Activated T-cell treated with anti-CD3 and anti-CD28 coated beads, Interleukin-2, amount 50 U/mL, for 48 hours (primary cell): ENCODE measurements around the gene LSM14B.
A peak's percentile ranks its signal among the peaks of the same experiment; 100 is the strongest.
"Not testable (repeated sequence)": the region's sequence is repeated elsewhere in the genome, so short reads cannot be mapped to it uniquely, and the experiment has no call there.

Experiments used
- DNase-seq, 2 experiments: peaks; one replicate each; pipeline ENCODE4 v3.0.0-alpha.2; 2020

The LSM14B gene

DNA sequence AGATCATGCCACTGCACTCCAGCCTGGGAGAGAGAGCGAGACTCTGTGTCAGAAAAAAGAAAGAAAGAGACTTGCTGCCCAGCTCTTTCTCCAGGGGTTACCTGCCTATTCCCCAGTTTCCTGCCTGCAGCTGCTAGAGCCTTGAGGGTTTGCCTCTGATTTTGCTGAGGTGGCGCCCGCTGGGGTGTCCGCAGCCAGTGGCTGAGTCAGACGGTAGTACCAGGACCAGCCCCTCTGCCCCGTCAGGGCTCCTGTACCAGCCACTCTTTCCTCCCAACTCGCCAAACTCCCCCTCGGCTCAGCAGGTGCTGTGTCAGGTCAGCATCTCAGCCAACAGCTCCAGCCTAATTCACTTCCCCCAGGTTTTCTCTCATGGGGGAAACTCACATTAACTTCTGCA is 7.4 kb upstream of the LSM14B start:
- no peak for DNase-seq

DNA sequence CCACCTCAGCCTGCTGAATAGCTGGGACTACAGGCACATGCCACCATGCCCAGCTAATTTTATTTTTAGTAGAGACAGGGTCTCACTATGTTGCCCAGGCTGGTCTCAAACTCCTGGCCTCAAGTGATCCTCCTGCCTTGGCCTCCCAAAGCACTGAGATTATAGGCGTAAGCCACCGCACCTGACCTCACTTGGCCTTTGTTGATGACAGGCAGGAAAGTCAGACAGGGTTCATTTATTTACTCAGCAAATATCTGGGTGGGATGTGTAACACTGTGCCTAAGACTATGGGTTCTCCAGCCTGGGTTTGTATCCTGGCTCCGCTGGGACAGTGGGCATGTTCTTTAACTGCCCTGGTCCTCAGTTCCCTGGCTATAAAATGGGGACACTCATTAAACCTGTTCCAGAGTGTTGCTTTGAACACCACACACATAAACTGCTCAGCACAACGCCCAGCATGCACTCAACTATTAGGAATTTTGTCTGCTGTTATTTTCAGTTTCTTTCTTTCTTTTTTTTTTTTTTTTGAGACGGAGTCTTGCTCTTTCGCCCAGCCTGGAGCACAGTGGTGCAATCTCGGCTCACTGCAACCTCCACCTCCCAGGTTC is 6.4 kb upstream of the LSM14B start:
- DNase-seq, result not testable (repeated sequence)

DNA sequence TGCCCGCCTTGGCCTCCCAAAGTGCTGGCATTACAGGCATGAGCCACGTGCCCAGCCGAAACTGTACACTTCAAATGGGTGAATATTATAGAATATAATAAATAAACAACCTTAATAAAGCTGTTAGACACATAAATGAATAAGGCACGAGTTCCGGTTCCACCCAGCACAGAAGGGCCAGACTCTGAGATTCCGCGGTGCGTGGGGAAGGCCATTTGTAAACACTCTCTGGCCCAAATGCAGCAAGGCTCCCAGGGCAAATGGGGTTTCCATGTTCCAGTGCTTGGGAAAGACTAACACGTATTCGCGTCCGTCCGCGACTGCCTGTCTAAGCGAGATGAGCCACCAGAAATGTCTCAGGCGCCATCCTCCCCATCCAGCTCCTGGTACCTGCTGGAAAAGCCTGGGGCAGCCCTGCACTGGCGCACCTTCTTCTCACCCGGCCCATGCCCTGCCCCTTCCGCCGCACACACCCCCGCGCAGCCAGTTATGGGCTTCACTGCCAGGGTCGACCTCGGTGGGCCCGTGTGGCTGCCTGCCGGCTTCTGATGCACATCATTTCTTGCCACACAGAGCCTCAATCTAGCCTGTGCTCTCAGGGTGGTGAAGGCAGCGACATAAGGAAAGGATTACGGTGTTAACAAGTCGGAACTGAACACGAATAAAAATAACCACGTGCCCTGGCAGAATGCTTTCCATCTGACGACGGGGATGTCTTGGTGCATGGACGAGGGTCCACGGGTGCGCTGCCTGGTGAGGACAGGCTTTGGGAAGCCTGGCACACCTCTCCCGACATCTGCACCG is 5.5 kb upstream of the LSM14B start:
- DNase-seq, result no peak

DNA sequence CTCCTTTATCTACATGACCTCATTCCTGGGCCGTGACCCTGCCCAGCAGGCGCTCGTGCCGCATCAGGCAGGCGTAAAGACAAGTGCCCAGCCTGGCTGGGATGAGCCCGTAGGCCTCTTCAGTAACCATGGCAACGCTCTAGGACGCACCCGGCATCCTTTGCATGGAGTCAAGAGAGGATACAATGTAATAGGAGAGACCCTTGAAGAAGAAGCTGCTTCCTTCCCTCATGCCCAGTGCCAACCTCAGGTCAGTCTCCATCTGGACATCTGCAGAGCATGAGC is 5.0 kb upstream of the LSM14B start:
- no peak for DNase-seq

DNA sequence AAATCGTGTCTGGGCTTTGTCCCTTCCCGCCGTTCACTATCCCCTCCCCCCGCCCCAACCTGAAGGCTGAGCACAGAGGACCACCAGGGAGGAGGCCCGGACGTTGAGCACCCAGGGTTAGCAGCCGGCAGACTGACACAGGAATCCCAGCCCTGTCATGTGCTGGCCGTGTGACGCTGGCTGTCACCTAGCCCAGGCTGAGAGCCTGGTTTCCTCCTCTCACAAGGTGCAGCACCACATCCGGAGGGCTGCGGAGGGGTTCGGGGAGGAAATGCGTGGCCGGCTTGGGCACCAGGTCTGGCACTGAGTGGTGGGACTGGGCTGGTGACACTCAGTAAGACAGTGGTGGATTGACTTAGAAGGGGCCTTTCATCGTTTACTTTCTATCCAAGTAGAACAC is 4.6 kb upstream of the LSM14B start:
- DNase-seq, result peak; percentile 66 to 68

DNA sequence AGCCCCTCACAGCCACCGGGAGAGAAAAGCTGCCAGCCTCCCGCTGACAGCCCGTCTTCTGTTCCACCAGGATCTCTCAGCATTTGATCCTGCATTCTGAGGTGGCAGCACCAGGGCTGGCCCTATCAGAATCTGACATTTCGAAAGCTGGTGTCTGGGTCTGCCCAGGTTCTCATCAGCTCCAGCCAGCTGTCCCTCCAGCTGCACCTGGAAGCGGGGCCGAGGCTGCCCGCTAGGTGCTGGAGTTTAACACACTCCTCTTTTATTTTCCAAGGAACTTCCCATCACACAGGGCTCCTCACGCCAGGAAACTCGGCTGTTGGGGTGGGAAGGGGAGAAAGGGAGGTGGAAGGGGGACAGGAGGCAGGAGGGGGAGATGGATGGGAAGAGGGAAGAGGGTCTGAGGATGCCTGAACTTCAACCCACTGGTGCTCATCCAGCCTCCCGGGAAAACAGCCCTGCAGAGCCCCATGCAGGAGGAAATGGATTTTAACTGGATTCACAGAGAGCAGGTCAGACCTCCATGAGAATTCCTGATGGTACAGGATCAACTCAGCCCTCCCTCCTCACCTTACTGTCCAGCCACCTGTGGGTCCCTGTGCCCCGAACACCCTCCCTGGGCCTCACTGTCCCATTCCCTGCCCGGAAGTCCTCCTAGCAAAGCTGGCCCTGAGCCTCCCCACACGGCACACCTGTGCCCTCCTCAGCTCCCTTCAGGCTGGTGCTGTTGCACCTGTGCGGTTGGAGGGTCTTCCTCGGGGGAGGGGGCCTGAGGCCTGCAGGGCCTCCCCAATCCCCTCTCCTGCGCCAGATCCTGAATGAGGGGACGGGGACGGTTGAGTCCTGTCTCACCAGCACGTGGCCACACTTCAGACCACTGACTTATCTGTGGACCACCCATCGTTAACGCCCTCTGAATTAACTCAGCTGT is 3.9 kb upstream of the LSM14B start:
- DNase-seq, result no peak

DNA sequence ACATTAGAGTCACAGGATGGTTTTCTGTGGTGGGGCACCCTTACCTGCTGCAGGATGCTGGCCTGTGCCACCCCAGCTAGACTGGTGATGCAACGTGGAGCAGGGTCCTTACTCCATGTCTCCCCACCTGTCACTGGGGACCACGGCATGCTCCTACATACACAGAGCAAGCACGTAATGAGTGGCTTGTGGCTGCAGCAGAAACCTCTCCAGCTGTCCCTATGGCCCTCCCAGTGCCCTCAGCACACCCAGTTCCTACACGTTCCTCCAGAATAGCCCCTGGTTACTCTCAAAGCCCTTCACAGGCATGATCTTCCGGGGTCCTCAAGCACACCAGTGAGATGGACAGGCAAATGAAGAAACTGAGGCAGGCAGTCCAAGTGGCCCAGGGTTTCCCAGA is 3.2 kb upstream of the LSM14B start:
- no peak for DNase-seq

DNA sequence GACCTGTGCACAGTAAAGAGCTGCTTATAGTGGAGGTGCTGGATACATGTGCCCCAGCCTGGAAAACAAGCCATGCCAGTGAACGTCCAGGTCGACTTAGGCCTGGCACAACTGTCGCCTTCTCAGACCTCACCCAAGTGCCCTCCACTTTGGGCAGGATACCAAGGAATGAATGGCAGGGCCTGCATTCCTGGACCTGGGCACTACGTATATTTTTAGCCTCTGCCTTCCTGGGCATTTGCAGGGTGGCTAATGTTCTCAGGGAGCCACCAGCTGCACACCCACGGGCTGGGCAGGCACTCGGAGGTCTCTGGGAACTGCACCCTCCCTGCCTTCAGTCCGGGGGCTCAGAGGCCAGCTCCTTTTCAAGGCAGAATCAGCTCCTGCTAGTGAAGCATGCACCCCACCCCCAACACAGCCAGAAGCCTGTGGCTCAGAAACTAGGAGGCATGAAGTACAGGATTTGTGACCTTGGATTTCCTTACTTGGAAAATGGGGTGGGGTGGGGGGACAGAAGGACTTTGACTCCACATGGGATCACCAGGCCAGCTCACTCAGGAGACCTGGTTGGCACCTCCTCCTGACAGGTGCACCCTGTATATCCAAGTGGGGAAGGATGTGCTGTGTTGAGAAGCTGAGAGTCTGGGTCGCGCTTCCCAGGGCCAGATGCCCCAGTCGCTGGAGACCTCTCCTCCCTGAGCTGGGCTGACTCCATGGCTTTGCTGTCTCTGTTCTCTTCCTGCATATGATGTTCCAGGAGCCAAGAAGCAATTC is 2.5 kb upstream of the LSM14B start:
- no peak for DNase-seq

DNA sequence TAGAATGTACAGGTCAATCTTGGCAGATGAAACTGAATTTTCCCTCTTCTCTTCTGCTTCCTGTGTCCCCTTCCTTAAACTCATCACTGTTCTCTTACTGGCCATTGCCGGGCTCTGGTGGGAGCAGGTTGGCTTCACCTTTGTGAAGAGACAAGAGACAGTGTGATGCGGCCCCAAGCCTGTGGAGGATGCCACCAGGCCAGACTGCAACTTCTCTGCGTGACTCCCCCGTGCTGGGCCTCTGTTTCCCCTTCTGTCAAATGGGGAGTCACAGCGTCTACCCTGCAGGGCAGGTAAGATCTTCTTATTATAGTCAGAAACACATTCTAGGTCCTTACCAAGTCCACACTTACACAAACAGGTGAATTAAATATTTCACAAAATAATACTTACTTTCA is 1.9 kb upstream of the LSM14B start:
- no peak for DNase-seq

DNA sequence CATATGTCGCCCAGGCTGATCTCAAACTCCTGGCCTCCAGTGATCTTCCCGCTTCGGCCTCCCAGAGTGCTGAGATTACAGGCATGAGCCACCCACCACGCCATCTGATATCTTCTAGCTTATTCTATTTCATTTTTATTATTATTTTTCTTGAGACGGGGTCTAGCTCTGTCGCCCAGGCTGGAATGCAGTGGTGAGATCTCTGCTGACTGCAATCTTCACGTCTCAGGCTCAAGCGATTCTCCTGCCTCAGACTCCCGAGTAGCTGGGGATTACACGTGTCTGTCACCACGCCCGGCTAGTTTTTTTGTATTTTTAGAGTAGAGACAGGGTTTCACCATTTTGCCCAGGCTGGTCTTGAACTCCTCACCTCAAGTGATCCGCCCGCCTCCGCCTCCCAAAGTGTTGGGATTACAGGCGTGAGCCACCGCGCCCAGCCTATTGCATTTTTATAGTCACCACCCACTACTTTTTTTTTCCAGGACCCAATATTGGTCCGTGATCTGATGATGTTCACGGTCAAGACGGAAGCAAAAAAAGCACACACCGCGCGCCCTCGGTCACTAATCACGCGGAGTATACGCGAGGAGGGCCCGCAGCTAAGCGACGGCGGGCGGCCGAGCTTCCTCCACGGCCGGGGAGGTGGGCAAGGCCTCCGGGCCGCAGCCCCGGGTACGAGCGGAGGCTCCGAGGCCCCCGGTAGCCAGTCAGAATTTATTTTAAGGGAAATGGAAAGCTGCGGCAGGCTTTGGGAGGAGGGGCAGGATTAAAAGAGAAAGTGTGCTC is 1.1 kb upstream of the LSM14B start:
- DNase-seq, result no peak

DNA sequence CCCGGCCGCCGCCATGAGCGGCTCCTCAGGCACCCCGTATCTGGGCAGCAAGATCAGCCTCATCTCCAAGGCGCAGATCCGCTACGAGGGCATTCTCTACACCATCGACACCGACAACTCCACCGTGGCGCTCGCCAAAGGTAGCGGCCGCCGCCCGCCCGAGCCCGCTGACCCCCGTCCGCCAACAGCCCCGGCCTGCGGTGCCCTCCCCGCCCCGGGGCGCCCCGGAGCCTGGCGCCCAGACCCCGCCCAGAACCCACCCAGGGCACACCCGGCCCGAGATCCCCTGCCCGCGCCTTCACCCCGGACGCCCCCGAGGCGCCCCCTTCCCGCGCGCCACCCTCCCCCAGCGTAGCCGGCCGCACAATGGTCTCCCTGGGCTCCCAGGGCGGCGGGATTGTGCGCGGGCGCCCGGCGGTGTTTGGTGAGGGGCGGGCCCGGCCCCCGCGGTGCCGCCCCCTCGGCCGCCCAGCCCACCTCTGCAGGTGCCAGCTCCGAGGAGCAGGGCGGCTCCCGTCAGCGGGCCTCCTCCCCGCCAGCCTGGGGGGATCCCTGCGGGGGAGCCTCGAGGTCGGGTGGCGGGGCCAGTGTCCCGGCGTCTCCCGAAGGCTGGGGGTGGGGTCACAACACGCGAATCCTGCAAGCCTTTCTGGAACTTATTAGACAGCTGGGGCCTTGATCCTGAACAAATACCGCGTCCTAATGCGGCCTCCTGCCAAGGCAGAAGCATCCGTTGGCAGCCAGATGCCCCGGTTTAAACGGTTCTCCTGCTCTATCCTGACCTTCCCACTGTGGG is 577 bp downstream of the LSM14B start:
- peak; percentile 54 for DNase-seq

DNA sequence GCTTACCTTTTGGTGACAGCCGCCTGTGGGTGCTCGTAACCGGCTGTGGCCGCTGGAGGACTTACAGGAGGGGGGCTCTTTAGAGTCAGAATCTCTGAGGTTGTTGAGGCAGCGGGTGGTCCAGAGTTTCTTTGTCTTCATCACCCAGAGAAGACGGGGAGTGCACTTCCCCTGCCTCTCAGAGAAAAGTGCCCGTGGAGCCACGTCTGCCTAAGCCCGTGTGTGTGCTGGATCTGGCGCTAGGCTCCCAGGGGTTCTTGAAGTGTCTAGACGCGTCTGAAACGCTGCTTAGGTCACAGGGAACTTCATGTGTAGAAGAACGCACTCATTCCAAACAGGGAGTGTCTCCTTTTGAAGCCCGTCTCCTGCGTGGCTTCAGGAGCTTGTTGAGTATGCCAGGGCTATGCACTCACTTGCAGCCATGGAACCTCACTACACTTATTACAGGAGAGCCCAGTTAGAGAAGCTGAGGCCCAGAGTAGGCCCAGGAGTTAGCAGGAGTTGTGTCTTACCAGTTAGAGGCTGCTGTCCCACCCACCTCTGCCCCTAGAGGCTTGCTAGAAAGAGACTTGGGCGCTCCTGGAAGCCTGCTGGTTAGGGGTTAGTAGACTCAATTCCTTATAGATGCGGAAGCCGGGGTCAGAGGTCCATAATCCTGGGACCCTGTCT is 1.3 kb downstream of the LSM14B start:
- no peak for DNase-seq

DNA sequence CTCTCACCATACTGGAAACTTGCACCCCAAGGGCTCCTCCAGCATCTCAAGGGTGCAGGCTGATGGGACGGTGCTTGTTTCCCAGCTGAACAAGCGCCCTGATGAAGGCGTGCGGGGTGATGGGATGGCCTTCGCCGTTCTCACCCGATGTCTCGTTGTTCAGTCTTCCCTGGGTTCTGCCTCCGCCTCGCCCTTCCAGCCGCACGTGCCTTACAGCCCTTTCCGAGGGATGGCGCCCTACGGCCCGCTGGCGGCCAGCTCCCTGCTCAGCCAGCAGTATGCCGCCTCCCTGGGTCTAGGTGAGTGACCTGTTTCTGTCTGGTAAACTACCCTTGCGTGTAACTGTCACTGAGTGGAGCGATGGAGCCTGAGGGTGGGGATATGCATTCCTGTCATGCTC is 3.9 kb downstream of the LSM14B start:
- no peak for DNase-seq

DNA sequence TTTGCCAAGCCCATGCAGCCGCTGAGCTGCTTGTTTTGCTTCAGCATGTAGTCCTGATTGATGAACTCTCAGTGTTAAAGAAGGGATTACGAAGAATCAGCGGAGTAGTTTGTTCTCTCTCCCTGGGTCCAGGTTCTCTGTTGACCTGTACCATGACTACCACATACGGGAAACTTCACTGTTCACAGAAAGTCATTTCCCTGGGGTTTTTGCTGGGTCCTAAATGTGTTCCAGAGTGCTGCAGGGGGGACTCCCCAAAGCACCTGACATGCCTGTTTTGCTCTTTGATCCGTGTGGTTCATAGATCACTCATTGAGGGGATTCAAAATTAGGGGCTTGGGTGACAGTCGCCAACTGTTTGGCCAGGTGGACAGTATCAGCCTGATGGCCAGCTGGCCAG is 5.5 kb downstream of the LSM14B start:
- DNase-seq, result no peak

DNA sequence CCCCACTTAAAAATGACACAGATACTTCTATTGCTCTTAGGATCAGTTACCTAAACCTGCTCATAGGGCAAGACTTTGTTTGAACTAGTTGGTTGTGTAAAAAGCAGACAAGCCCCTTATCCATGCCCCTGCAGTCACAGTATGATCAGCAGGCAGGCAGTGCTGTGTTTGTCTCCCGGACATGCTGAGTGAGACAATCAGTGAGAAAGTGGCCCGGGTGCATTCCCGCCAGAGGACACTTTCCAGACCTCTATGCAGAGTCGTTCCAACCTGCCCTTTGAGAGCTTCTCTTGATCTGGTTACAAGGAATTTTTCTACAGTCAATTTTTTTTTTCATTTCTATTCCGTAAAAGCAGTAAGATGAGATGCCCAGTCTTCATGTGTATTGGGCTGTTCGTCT is 6.2 kb downstream of the LSM14B start:
- DNase-seq, result no peak

DNA sequence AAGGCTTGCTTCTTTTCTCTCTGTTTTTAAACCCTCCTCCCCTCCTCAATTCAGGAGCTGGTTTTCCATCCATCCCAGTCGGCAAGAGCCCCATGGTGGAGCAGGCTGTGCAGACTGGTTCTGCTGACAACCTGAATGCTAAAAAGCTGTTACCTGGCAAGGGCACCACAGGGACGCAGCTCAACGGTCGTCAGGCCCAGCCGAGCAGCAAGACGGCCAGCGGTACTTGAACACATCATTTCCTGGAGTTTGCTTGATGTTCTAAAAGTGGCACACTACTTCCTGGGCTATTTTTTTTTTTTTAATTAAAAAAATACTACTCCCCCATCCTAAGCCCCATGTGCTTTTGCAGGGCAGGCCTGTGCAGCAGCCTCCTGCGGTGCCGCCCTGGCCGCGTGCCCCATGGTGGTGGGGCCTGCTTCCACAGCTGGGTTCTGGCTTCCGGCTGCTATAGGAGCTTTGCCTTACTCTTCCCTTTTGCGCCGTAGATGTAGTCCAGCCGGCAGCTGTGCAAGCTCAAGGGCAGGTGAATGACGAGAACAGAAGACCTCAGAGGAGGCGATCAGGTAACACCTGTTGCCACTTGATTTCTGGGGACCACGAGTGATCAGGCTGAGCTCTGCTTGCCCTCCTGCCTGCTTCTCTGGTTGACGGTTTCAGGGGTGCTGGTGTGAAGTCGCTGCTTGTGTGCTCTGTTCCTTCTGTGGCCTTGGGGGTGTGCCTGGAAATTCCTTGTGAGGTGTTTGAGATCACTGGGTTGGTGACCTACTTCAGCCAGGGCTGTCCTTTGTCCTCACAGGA is 7.7 kb downstream of the LSM14B start:
- DNase-seq, result no peak

DNA sequence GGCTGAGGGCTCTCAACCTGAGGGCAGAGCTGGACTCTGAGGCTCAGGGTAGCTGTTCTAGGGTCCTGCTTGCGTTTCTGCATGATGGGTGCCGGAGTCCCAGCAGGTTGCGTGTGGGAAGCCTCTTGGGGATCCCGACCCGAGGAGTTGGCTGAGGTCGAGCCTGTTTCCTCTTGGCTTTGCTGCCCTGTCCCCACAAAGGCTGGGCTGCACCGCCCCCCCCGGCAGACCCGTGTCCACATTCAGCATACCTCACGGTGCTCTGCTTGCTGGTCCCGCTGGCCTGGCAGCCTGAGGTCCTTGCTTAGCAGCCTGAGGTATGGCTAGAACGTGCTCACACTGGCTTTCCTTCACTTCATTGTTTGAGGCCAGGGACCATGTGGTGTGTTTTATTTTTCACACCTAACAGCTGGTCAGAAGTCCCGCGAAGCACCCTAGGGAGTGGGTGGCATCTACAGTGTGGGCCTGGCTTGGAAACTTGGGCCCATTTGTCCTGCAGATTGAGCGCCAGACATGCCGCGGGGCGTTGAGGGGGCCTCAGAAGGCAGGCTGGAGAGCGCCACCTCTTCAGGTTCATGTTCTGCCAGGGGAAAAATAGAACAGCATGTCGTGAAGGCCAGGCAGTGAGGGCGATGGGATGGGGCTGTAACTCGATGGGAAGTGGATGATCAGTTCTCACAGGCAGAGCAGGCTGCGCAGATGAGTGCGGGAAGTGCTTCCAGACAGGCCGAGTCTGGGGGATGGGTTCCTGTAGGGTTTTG is 9.5 kb downstream of the LSM14B start:
- no peak for DNase-seq

DNA sequence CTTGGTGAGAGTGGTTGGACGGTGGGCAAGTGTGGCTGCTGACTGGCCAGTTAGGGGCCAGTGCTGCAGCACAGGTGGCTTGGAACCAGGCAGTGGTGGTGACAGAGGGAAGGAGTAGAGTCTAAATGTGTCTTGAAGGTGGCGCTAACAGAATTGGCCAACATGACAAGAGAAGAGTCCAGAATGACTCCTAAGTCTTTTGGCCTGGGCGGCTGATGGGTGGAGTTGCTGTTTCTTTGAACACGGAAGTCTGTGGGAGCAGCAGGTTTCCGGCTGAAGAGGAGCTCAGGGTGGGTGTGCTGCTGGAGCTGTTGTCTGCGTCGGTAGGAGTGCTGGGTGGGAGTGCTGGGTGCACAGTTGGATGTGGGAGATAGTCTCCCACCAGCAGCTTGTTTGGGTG is 10.1 kb downstream of the LSM14B start:
- no peak for DNase-seq
